Mucosa of descending colon (tissue), 3 donors: ENCODE measurements around the gene DPP6. TPM values are rescaled to one million over a fixed set of nuclear protein-coding genes. Genes with fewer than 3 reads are reported as not detected.

Experiments
- ATAC-seq: fragments of 200-7000 bp; cut with Tn5 transposase; one replicate; pipeline ENCODE4 v1.9.1; 2020; ENCODE audit warnings: mild to moderate bottlenecking, moderate library complexity
- DNase-seq, 3 donors: peaks; one replicate each; pipeline ENCODE4 v3.0.0-alpha.2; 2020
- H3K36me3 ChIP-seq: fragments of 200-600 bp; one replicate; pipeline ENCODE4 v1.8.0; 2021; ENCODE audit warnings: low read depth, mild to moderate bottlenecking
- H3K4me1 ChIP-seq: fragments of 200-600 bp; one replicate; pipeline ENCODE4 v1.8.0; 2021; ENCODE audit warnings: low read depth, mild to moderate bottlenecking
- H3K4me3 ChIP-seq: fragments of 200-600 bp; one replicate; pipeline ENCODE4 v1.8.0; 2021; ENCODE audit warnings: mild to moderate bottlenecking
- H3K9me3 ChIP-seq: fragments of 200-600 bp; one replicate; pipeline ENCODE4 v1.8.0; 2021; ENCODE audit warnings: mild to moderate bottlenecking
- intact Hi-C, 2 donors: fragments of 100-400 bp; cut with DNase I in 1 of 2; cut with micrococcal nuclease in 1 of 2; formaldehyde crosslinking; loops; one replicate each; pipeline versions ENCODE4 v1.11.0 to v1.11.1; 2022; cut with DNase I, micrococcal nuclease
- total RNA-seq, 3 donors: library from RNA; stranded (reverse); fragmentation: NEBNext Ultra II Directional in 2 of 3; extraction: Animal tissue kit (Norgen Biotek cat#: 25700) in 2 of 3; gene quantifications; one replicate each; pipeline versions ENCODE4 v1.2.1 to v1.2.4, GENCODE V29; 2021 to 2023
- TF ChIP-seq, protein P1 (sequence below): fragments of 200-600 bp; IDR thresholded peaks from one replicate; pipeline ENCODE4 v1.8.0; 2022; ENCODE audit warnings: antibody characterized with exemption, mild to moderate bottlenecking
- donor health status: DM: no; HTN: no; CAD: no; lungs with moderate emphysema.
- donor health status: DM: no; HTN: no; CAD: no.
- donor health status: DM: no; HTN: yes; CAD: no.

Gene DPP6
- total RNA-seq, 3 donors from 2014 or later: 1.3 to 33.8 (median 1.5) TPM

- no peaks in the 10 kb centered on the region for H3K4me1 ChIP-seq
- TF ChIP-seq, protein P1, sequence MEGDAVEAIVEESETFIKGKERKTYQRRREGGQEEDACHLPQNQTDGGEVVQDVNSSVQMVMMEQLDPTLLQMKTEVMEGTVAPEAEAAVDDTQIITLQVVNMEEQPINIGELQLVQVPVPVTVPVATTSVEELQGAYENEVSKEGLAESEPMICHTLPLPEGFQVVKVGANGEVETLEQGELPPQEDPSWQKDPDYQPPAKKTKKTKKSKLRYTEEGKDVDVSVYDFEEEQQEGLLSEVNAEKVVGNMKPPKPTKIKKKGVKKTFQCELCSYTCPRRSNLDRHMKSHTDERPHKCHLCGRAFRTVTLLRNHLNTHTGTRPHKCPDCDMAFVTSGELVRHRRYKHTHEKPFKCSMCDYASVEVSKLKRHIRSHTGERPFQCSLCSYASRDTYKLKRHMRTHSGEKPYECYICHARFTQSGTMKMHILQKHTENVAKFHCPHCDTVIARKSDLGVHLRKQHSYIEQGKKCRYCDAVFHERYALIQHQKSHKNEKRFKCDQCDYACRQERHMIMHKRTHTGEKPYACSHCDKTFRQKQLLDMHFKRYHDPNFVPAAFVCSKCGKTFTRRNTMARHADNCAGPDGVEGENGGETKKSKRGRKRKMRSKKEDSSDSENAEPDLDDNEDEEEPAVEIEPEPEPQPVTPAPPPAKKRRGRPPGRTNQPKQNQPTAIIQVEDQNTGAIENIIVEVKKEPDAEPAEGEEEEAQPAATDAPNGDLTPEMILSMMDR: no peak
- ATAC-seq (no peak), DNase-seq (no peak)
- no peak overlapping the region for H3K4me3 ChIP-seq
- no peaks in the 10 kb centered on the region for H3K36me3 ChIP-seq
- intact Hi-C loops: no loop called here
- no peaks in the 10 kb centered on the region for H3K9me3 ChIP-seq
Observed at GRCh38 chr7:154440651-154441050, 388.5 kb downstream of the DPP6 start.

DNA sequence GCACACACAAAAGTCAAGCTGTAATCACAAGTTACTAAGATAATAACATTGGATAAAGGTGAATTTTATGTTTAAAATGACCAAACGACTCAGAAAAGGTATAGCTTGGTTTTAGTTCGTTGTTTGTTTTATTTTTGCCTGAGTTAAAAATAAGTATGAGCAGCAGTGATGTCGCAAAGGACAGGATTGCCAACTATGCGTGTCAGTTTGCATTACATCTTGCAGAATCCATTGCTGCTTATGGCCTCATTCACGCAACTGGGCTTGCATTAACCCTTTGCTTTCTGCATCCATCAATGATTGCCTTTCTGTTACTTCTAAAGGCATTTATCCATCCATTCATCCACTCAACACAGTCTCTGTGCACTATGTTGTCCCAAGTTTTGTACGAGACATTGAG is 389.6 kb downstream of the DPP6 start:
- H3K9me3 ChIP-seq: no peaks in the 10 kb centered on the region
- intact Hi-C loops: no loop called here
- DNase-seq: no peak
- no peaks in the 10 kb centered on the region for H3K4me1 ChIP-seq
- ATAC-seq: no peak
- no peak overlapping the region for H3K4me3 ChIP-seq
- no peaks in the 10 kb centered on the region for H3K36me3 ChIP-seq
- TF ChIP-seq, protein P1: no peak

DNA sequence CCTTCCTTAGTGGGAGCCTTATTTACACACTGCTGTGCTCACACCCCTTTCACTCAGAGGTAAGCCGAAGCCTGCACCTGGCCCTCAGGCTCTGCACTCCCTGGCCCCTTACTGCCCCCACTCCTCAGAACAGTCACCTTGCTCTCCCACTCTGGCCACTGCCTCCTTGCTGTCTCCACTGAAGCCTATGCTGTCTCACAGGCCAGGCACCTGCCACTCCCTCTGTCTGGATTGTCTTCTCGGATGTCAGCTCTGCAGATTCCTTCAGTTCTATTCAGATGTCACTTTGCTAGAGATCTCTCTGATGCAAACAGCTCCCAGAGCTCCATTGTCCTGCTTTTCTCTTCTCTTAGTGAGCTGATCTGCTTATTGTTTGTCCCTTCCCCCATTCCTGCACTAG is 390.7 kb downstream of the DPP6 start:
- TF ChIP-seq, protein P1: no peak
- DNase-seq: no peak
- intact Hi-C loops: no loop called here
- Histone ChIP-seq H3K36me3 (no peaks in the 10 kb centered on the region), H3K9me3 (no peaks in the 10 kb centered on the region), H3K4me1 (no peaks in the 10 kb centered on the region), H3K4me3 (no peak overlapping the region)
- ATAC-seq: no peak

GRCh38 chr7:154450451-154450850 is 398.3 kb downstream of the DPP6 start:
- ATAC-seq (no peak), DNase-seq (no peak)
- Histone ChIP-seq H3K4me3 (no peak overlapping the region), H3K9me3 (no peaks in the 10 kb centered on the region), H3K4me1 (no peaks in the 10 kb centered on the region), H3K36me3 (no peaks in the 10 kb centered on the region)
- TF ChIP-seq, protein P1: no peak
- intact Hi-C loops: no loop called here

DNA sequence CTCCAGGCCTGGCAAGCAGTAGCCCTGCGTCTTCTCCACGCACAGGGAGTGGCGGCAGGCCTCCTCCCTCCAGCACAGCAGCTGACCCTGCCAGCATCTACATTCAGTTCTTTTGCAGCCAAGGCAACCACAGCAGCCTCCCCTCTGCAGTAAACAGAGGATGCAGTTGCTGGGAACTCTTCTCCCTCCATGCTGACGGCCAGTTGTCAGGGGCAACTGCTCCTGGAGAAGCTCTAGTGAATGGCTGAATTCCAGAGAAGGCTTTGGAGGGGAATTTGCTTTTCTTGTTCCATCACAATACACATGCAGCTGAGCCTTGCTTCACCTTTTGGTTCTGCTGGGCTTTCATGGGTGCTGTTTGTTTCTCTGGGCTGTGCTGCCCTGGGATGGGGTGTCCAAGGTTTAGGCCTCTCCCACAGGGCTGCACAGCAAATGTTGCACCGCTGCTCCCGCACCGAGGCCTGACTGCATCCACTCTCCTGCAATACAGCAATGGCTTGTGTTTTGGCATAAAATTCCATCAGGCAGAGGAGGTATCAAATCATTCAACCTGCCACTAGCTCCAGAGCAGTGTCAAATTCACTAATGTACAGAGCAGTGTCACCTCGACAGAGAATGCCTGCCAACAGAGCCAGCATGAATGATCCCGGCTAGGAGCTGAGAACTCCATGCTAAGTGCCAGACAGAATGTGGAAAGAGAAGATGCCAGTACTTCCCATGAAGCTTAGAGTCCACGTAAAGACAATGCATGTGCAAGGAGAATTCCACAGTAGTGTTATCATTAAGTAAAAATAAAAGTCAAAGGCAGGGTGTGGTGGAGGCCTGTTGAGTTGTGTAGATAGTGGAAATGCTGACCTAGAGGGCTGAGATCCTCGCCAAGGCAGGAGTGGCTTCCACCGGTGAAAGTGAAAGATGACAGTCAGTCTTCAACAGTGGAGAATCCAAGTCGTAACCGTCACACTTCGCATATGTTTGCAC is 399.6 kb downstream of the DPP6 start:
- ATAC-seq (no peak), DNase-seq (no peak)
- intact Hi-C loops: no loop called here
- TF ChIP-seq, protein P1: no peak
- Histone ChIP-seq H3K4me3 (no peak overlapping the region), H3K36me3 (no peaks in the 10 kb centered on the region), H3K4me1 (no peaks in the 10 kb centered on the region), H3K9me3 (no peaks in the 10 kb centered on the region)
